A204.1 (cell line): ENCODE measurements around the gene KIF26B.

ENCODE experiments used
- FAIRE-seq: peaks from 2 replicates; lab custom pipeline; 2012; peaks lifted over from hg19 to GRCh38; lab: Jason Lieb, UNC

KIF26B gene

GRCh38 chr1:245434280-245434679, 279.5 kb downstream of the KIF26B start:
- FAIRE-seq: no peak

GRCh38 chr1:245436407-245436806, 281.6 kb downstream of the KIF26B start:
- no peak for FAIRE-seq

DNA sequence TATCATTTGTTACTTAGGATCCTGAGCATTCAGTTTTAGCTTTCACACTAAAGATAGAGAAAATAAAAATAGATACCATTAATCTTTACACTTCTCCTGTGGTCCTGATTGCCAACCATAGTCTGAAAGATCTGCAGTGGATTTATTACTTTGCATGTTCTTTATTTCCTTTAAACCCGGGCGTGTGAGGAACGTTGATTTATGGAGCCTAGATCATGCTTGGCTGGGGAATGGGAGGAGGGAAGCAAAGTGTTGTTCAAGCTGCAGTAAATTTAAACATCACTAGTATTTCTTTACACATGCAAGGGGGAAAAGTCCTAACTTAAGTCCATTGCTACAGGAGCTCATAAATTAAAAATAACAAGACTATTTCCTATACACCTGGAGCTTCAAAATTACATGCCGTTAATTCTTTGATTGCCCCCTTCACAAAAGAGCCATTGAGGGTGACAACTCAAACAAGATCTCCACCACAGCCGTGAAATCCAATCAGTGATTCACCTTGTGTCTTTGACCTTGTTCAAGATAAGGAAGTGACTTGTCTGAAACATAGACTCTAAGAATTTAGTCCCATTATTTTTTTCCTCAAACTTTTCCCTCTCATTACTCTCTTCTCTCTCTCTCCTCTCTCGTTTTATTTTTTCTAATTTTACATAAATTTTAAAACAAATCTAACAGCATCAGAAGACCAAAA, 282.7 kb downstream of the KIF26B start:
- no peak for FAIRE-seq

DNA sequence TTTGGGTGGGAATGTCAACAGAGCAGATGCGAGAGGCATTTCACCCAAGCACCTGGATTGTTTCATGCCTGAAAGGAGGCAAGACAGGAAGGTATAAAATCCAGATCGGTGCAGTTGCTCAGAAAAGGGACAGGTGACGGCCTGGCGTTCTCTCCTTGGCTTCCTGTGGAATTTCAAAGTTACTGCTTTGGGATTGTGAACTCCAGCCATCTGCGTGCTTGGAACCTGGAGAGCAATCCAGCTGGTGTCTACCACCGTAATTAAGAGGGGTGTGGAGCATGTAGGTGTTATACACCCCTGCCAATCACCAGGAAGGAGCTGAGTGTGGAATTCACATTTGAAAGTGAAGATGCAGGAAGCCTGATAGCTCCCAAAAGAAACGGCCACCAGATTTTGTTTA, 286.1 kb downstream of the KIF26B start:
- FAIRE-seq: no peak

- no peak for FAIRE-seq
Observed at GRCh38 chr1:245441689-245442088, 286.9 kb downstream of the KIF26B start.

DNA sequence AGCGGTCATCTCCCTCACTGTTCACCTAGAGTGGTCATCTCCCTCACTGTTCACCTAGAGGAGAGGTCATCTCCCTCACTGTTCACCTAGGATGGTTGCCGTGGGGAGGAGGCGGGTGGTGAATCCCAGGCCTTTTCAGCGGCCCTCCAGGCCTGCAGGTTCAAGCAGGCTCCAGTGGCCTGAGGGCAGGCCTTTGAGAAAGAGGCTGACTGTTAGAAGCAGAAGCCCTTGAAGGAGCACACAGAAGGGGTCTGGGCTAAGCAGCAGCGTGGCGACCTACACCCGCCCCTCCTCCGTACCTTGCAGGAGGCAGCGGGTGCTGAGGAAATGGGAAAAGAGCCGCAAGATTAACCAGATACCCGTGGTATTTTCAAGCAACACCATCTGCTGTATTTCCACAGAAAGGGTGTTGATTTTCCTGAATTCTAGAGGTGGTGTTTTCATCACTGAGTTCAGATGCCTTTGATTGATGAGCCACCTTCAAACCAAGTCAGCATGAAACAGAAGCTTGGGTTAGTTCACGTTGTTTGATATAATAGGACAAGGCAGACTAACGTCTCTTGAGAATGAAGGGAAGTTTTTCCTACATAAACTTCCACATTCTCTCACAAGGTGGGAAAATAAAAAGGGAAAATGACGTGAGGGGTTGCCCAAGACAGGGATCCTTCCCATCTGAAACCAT, 289.5 kb downstream of the KIF26B start:
- FAIRE-seq: no peak

GRCh38 chr1:245444945-245445344, 290.2 kb downstream of the KIF26B start:
- FAIRE-seq: no peak

DNA sequence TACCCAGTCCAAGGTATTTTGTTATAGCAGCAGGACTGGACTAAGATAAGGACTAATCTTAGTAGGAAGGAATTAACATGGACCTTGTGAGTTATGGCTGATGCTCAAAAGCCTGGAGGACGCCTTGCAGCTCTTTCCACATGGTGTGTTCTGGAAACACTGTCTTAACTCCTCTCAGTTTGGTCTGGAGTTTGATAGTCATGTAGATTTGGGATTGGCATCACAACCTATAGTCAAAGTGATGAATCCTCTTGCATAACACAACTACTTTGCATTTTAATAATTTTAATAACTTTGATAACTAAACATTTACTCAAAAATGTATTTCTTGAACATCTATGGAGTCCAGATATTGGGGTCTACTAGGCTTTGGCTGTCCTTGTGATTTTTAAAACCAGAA, 293.7 kb downstream of the KIF26B start:
- FAIRE-seq: no peak

GRCh38 chr1:245448975-245449431, 294.2 kb downstream of the KIF26B start:
- no peak for FAIRE-seq

GRCh38 chr1:245453541-245453940, 298.8 kb downstream of the KIF26B start:
- no peak for FAIRE-seq

- FAIRE-seq: no peak
Observed at GRCh38 chr1:245454051-245454450, 299.3 kb downstream of the KIF26B start.

GRCh38 chr1:245457562-245457961, 302.8 kb downstream of the KIF26B start:
- FAIRE-seq: no peak

- no peak for FAIRE-seq
Observed at GRCh38 chr1:245458234-245458633, 303.4 kb downstream of the KIF26B start.

- no peak for FAIRE-seq
Observed at GRCh38 chr1:245458761-245459174, 304.0 kb downstream of the KIF26B start.

DNA sequence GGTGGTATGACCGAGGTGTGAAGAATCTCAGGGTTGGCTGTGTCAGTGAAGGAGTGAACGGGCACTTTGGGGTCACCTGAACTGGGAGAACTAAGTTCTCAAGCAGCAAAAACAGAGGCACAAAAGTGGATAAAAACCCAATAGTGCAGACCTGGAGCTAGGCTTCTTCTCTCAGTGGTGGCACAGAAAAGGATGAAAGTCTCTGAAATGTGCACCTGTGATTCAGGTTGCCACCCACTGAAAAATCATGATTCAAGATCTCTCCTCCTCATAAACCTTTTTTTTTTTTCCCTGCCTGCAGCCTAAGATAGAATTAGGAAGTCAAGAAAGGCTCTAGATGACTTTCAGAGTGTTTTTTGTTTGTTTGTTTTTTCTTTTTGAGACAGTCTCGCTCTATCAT, 304.8 kb downstream of the KIF26B start:
- FAIRE-seq: no peak

DNA sequence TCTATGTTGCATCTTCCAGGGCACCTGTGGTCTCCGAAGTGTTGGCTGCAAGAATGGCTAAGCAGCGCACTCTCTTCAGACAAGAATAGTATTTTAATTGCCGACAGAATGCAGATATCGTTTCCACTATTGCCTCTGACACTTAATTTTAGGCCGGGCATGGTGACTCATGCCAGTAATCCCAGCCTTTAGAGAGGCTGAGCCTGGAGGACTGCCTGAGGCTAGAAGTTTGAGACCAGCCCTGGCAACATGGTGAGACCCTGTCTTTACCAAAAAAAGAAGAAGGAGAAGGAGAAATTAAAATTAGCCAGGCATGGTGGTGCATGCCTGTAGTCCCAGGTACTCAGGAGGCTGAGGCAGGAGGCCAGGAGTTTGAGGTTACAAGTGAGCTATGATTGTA, 306.9 kb downstream of the KIF26B start:
- no peak for FAIRE-seq

DNA sequence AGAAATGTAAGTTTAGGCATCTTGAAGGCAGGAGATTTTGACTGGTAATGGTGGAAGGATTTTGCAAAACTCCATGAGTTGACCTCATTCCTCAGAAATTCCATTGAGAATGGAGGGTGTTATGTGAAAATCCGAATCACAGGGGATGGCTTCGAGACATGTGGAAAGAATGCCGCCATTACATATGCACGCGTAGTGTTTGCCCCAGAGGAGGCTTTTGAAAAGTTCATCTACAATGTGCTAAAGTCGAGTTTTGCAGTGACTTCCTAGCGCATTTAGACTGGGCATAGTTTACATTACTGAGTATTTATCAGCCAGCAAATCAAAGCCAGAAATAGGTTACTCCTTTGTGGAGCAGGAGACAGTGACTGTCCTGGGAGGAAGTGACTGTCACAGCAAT, 307.4 kb downstream of the KIF26B start:
- FAIRE-seq: no peak

DNA sequence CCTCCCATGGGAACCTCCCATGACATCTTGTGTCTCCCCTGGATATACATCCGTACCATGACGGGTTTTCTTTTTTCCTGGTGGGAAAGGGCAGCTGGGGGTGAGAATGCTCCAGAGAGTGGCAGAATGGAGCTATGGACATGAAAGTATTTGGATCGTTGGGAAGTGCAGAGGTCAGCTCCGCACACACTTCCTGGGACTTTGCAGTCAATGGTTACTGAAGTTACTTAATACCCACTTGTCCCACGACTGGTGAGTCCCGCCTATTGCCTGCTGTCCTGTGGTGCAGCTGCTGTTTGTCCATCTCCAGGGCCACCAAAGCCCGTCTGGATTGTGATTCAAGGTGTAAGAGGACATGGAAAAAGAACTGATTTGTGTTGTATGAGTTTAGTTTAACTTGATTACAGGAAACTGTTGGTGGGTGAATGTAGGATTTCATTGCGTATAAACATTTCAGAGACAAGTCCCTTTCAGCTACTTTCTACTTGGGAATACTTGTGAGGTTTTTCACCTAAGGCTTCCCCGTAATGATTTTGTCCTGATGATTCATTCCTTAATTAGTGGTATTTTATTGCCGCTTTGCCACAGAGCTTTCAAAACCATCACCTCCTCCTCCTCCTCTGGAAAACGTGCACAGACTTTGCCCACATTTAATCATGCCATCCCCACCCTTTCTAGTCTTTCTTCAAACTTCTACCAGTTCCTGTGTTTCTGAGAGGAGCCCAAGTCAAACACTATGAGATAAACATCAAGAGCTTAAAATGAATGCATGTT, 308.8 kb downstream of the KIF26B start:
- FAIRE-seq: no peak

DNA sequence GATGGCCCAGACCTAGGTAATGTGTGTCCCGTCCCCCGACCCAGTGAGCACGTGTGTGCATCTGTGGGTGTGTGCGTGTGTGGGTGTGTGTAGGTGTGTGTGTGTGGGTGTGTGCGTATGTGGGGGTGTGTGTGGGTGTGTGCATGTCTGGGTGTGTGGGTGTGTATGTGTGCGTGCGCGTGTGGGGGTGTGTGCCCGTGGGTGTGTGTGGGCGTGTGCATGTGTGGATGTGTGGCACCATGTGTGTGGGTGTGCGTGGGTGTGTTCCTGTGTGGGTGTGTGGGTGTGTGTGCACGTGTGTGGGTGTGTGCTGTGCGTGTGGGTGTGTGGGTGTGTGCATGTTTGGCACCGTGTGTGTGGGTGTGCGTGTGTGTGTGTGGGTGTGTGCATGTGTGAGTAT, 309.5 kb downstream of the KIF26B start:
- no peak for FAIRE-seq

DNA sequence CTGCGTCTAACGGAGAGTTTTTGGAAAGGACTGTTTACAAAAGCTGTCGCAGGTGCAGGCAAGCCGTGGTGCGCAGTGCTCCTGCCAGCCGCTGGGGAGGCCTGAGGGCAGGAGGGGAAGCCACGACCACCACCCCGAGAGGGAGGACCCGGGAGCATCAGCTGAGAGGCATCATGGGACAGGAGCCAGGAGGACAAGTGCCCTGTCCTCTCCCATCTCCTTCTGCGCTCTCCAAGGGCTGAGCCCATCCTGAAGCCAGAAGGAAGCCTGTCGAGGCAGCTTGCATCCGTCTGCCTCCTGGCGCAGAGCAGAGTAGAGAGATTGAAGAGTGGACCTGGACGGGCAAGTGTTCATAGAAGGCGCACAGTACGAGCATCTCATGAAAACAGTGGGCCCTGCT, 310.9 kb downstream of the KIF26B start:
- no peak for FAIRE-seq

DNA sequence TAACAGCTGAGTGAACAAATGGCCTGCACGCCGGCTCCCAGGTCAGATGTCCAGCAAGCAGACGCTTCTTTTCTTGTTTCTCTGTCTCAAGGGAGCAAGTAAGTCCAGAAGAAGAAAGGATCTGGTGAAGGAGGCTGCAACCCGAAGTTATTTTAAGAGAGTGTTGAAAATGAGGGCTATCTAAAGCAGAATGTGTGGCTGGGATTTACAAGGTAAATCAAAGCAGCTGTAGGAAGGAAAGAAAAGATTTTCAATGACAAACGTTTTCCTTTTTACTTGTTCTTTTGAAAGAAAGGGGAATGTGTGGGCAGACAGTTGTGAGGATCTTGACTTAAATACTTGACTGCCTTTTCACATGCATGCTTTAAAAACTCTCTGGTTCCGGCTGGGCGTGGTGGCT, 311.5 kb downstream of the KIF26B start:
- no peak for FAIRE-seq

- no peak for FAIRE-seq
Observed at GRCh38 chr1:245467804-245468203, 313.0 kb downstream of the KIF26B start.

DNA sequence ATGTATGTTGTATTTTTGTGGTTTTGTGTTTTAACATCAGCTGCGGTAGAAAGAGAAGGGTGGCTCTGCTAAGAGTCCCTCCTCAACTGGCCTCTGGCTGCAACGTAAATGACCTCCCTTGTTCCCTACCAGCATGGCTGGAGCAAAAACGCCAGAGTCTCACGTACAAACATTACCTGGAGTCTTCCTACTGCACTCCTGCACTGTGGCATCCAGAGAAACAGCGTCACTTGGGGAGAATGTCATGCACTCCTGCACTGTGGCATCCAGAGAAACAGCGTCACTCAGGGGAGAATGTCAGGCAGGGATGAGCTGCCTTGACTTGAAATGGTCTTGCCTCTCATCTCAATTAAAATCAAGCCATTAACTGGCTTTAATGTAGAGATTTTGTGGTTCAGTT, 314.2 kb downstream of the KIF26B start:
- FAIRE-seq: no peak
